ENCODE data around the gene ELANE.
"Not testable (repeated sequence)": the region's sequence is repeated elsewhere in the genome, so short reads cannot be mapped to it uniquely, and the experiment has no call there.

The ELANE gene

GRCh38 chr19:814152-815078 is 37.7 kb upstream of the ELANE start:
- DNase-seq = no peak

GRCh38 chr19:815079-815774 is 36.9 kb upstream of the ELANE start:
- no peak for DNase-seq

- no peak for DNase-seq
These were observed 36.2 kb upstream of the ELANE start for GRCh38 chr19:815775-816499.

GRCh38 chr19:816500-816857 is 35.6 kb upstream of the ELANE start:
- DNase-seq = no peak

GRCh38 chr19:820212-820611 is 31.9 kb upstream of the ELANE start:
- DNase-seq = not testable (repeated sequence)

- DNase-seq = no peak
These were observed 30.8 kb upstream of the ELANE start for GRCh38 chr19:821231-821824.

GRCh38 chr19:821825-822503 is 30.1 kb upstream of the ELANE start, which contains the start of gene PLPPR3:
TSS of gene PLPPR3 (minus strand) at chr19:821955. CDS start at chr19:821559, 396 bp downstream.
- no peak for DNase-seq

GRCh38 chr19:823565-824121 is 28.5 kb upstream of the ELANE start:
- DNase-seq = no peak

- no peak for DNase-seq
These were observed 27.2 kb upstream of the ELANE start for GRCh38 chr19:824885-825284.

- DNase-seq = no peak
These were observed 26.0 kb upstream of the ELANE start for GRCh38 chr19:825897-826644.

GRCh38 chr19:827314-827709 is 24.8 kb upstream of the ELANE start:
- DNase-seq = no peak

- DNase-seq = no peak
These were observed 24.3 kb upstream of the ELANE start, which contains the start of gene AZU1 for GRCh38 chr19:827710-828321. TSS of gene AZU1 (plus strand) at chr19:827837. CDS start at chr19:827847, 10 bp downstream.

- no peak for DNase-seq
These were observed 22.9 kb upstream of the ELANE start for GRCh38 chr19:829129-829758.

- no peak for DNase-seq
These were observed 20.4 kb upstream of the ELANE start for GRCh38 chr19:831407-832369.

GRCh38 chr19:834216-834615 is 17.9 kb upstream of the ELANE start:
- DNase-seq = no peak

GRCh38 chr19:835210-835810 is 16.8 kb upstream of the ELANE start:
- no peak for DNase-seq

GRCh38 chr19:840519-841206 is 11.4 kb upstream of the ELANE start, which contains the start of gene PRTN3:
TSS of gene PRTN3 (plus strand) at chr19:840999. CDS start at chr19:841009, 10 bp downstream.
- no peak for DNase-seq

- DNase-seq = not testable (repeated sequence)
These were observed 9.3 kb upstream of the ELANE start for GRCh38 chr19:842802-843179.
